ENCODE measurements around the gene GALNT2.

The GALNT2 gene

GRCh38 chr1:230148768-230149469 lies 81.9 kb downstream of the GALNT2 start:
- no peak for DNase-seq

GRCh38 chr1:230149751-230150584 lies 82.9 kb downstream of the GALNT2 start:
- no peak for DNase-seq

GRCh38 chr1:230150615-230151014 lies 83.6 kb downstream of the GALNT2 start:
- DNase-seq = no peak

DNA sequence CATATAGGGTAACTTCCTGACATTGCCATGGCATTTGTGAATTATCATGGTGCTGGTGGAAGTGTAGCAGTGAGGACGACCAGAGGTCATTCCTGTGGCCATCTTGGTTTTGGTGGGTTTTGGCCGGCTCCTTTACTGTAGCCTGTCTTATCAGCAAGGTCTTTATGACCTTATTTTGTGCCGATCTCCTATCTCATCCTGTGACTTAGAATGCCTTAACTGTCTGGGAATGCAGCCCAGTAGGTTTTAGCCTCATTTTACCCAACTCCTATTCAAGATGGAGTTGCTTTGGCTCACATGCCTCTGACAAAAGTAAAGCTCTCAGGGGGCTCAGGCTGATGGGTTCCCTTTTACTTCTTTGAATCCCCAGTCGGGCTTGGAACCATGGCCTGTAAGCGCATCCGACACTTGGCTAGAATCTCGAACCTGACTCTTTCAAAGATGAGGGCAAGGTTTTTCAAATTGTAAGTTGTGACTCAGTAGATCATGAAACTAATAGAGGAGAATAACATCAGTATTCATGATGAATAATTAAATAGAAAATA lies 85.0 kb downstream of the GALNT2 start:
- no peak for DNase-seq

GRCh38 chr1:230152999-230153398 lies 86.0 kb downstream of the GALNT2 start:
- no peak for DNase-seq

DNA sequence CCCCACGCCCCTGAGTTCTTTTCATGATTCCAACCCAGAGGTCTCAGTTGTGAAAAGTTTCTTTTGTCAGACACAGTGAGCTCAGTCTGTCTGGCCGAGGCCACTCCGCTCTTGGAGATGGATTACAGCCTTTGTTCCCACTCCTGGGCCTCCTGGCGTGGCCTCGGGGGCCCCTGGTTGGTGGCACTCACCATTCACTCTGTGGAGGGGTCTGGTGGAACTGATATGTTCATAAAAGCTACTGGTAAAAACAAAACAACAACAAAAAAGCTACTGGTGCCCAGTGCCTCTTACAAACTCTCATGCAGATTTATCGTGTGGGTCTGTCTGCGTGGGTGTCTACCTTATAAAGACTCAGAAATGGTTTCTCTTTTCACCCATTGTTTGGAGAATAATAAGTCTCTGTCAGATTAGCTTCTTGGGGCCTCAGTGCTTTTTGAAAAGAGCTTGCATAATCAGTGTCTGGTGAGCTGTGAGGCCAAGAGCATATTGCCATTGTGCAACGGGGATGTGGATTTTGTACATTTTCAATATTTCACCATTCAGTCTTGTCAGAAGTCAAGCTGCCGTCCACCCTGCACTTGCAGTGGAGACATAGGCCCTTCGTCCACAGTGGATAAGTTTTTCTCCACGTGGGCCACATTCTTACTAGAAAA lies 86.7 kb downstream of the GALNT2 start:
- no peak for DNase-seq

GRCh38 chr1:230155021-230155420 lies 88.0 kb downstream of the GALNT2 start:
- DNase-seq = no peak

- DNase-seq = no peak
These were observed 89.0 kb downstream of the GALNT2 start for GRCh38 chr1:230156068-230156467.

- DNase-seq = no peak
These were observed 89.5 kb downstream of the GALNT2 start for GRCh38 chr1:230156536-230156935.

DNA sequence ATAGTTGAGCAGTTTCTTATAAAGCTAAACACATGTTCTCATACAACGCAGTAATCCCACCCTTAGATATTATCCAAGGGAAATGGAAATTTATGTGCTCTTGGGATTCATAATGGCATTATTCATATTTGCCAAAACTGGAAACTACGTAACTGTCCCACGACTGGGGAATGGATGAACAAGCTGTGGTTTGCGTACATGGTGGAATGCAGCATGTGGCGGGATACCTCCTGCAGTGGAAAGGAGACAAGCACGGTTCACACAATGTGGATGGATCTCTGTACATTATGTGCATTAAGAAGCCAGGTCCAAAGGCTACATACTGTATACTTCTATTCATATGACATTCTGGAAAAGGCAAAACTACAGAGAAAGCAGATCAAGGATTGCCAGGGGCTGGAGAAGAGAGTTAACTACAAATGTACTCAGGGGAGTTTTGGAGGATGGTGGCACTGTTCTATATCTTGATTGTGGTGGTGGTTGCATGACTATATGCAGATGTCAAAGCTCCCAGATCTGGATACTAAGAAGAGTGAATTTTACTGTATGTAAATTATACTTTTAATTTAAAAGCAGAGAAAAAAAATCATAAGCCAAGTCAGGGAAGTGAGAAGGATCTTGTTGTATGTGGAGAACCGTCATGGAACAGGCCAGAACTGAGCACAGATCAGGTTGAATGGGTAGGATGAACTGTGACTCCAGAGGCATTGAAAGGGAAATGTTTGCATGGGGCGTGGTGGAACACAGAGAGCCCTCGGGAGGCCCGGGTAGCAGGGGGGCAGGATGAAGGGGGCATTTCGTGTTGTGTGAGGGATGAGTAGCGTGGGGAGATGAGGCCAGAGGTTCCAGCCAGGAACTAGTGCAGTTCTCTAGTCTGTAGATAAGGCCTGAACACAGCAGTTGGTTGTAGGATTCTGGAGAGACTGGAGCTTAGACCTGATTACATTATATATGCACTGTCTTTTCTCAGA lies 90.7 kb downstream of the GALNT2 start:
- DNase-seq = no peak

GRCh38 chr1:230158415-230159291 lies 91.6 kb downstream of the GALNT2 start:
- no peak for DNase-seq

- DNase-seq = no peak
These were observed 92.5 kb downstream of the GALNT2 start for GRCh38 chr1:230159580-230159979.

- no peak for DNase-seq
These were observed 94.1 kb downstream of the GALNT2 start for GRCh38 chr1:230160957-230161771.

- DNase-seq = no peak
These were observed 96.2 kb downstream of the GALNT2 start for GRCh38 chr1:230163205-230163604.

DNA sequence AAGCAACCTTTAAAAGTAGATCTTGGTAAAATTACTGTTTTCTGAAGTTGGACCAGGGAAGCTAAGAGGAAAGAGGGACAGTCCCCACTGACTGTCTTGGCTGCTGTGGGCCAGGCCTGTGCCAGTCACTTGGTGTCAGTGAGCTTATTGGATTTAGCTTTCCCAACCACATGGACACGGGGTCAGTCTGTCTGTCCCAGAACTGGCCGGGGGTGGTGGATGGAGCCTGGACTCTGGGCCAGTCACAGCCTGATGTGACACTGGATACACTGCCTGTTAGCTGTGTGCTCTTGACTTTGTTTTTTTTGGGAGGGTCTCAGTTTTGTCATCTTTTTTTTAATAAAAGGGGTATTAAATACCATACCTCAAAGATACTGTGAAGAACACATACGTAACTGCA lies 96.7 kb downstream of the GALNT2 start:
- no peak for DNase-seq

DNA sequence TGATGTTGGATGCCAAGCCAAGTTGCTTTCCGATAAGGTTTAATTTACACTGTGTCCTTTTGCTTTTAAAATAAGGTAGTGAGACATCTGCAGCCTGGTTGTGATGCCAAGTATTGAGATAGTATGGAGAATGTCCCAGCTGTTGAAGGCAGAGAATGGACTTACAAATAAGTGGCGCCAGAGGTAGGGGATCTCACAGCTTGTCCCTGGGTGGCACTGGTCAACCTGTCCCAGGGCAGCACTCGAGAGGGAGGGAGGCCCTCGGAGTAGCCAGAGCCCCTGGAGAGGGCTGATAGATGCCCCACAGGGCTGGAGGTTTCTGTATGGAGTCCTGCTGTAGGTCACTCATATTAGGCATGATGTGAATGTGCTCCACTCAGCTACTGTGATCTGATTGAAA lies 98.5 kb downstream of the GALNT2 start:
- DNase-seq = no peak

- DNase-seq = no peak
These were observed 99.5 kb downstream of the GALNT2 start for GRCh38 chr1:230166366-230167132.

GRCh38 chr1:230167419-230167852 lies 100.4 kb downstream of the GALNT2 start:
- peak in 3 of 5 experiments; percentile 7 to 61 (median 14) for DNase-seq

- no peak for DNase-seq
These were observed 102.6 kb downstream of the GALNT2 start for GRCh38 chr1:230169454-230170152.
